Activated CD8-positive, alpha-beta memory T cell treated with anti-CD3 and anti-CD28 coated beads, Interleukin-2, amount 10 ng/mL, durations not matched to agents 7 days and 5 days (primary cell): Measurements from ENCODE around the gene SLC35A3. TPM values are rescaled to one million over a fixed set of nuclear protein-coding genes. Genes with fewer than 3 reads are reported as not detected.
A peak's percentile ranks its signal among the peaks of the same experiment; 100 is the strongest.
"Not testable (repeated sequence)": the region's sequence is repeated elsewhere in the genome, so short reads cannot be mapped to it uniquely, and the experiment has no call there.

Source experiments
- ATAC-seq: fragments of 150-1000 bp; cut with Tn5 transposase; one replicate; pipeline ENCODE4 v1.10.0; 2021; ENCODE audit warnings: moderate library complexity
- CTCF ChIA-PET: fragments of 350-600 bp; sonication (Branson Sonifier 250); formaldehyde crosslinking; loops from one replicate; lab custom pipeline; 2021; ENCODE audit warnings: antibody characterized with exemption; lab: Charles Lee
- DNase-seq: peaks from one replicate; pipeline ENCODE4 v3.0.0-alpha.2; 2020
- H3K27ac Mint-ChIP-seq: one replicate; pipeline ENCODE4 v1.8.0; 2021; ENCODE audit warnings: mild to moderate bottlenecking, mixed read lengths
- H3K27me3 Mint-ChIP-seq: one replicate; pipeline ENCODE4 v1.8.0; 2021; ENCODE audit warnings: mixed read lengths
- H3K36me3 Mint-ChIP-seq: one replicate; pipeline ENCODE4 v1.8.0; 2021; ENCODE audit warnings: mild to moderate bottlenecking, mixed read lengths
- H3K4me1 Mint-ChIP-seq: one replicate; pipeline ENCODE4 v1.8.0; 2021; ENCODE audit warnings: mixed read lengths
- H3K4me3 Mint-ChIP-seq: one replicate; pipeline ENCODE4 v1.8.0; 2021; ENCODE audit warnings: mild to moderate bottlenecking, moderate library complexity, mixed read lengths
- H3K9me3 Mint-ChIP-seq: one replicate; pipeline ENCODE4 v1.8.0; 2022; ENCODE audit warnings: low read depth, mixed read lengths
- total RNA-seq, 2 experiments: library from RNA; stranded (reverse); gene quantifications; one replicate each; pipeline ENCODE4 v1.2.3, GENCODE V29; 2021

SLC35A3 gene
- 10 to 100 TPM; 14.6 to 17.7 TPM for total RNA-seq

- Mint-ChIP-seq H3K9me3 (no peaks in the 10 kb centered on the region), H3K27me3 (no peaks in the 10 kb centered on the region), H3K4me3 (peak within 1 kb of the TSS; percentile 100), H3K27ac (peak within 1 kb of the TSS; percentile 98), H3K36me3 (peaks cover 2% of the 10 kb centered on the region), H3K4me1 (peaks cover 31% of the 10 kb centered on the region)
- ATAC-seq (peak; percentile 89), DNase-seq (peak; percentile 84)
- CTCF ChIA-PET, result interaction anchor here (0.7 to 1.4 kb wide), 3 partner anchors 55 to 203 kb away, joined by 3 read pairs; partner anchors contain the start of gene FRRS1
These were observed at the start of gene SLC35A3 for GRCh38 chr1:99969729-99970621. Gene SLC35A3, plus strand, starts transcription at chr1:99969996. Its CDS starts 23,559 bp downstream, at chr1:99993555.

GRCh38 chr1:99934801-99935200, 35.0 kb upstream of the SLC35A3 start:
- peaks cover 2% of the 10 kb centered on the region for H3K9me3 Mint-ChIP-seq
- no peak overlapping the region for H3K4me3 Mint-ChIP-seq
- CTCF ChIA-PET, result no interaction called here
- ATAC-seq (no peak), DNase-seq (no peak)
- H3K36me3 Mint-ChIP-seq, result no peaks in the 10 kb centered on the region
- no peaks in the 10 kb centered on the region for H3K4me1 Mint-ChIP-seq
- peaks cover 7% of the 10 kb centered on the region for H3K27me3 Mint-ChIP-seq
- no peak overlapping the region for H3K27ac Mint-ChIP-seq

- H3K4me1 Mint-ChIP-seq, result no peaks in the 10 kb centered on the region
- peaks cover 2% of the 10 kb centered on the region for H3K9me3 Mint-ChIP-seq
- H3K36me3 Mint-ChIP-seq, result no peaks in the 10 kb centered on the region
- CTCF ChIA-PET, result no interaction called here
- H3K27ac Mint-ChIP-seq, result no peak overlapping the region
- DNase-seq (no peak), ATAC-seq (no peak)
- peaks cover 4% of the 10 kb centered on the region for H3K27me3 Mint-ChIP-seq
- H3K4me3 Mint-ChIP-seq, result no peak overlapping the region
These were observed 34.3 kb upstream of the SLC35A3 start for GRCh38 chr1:99935534-99935933.

GRCh38 chr1:99936071-99936470, 33.7 kb upstream of the SLC35A3 start:
- DNase-seq (no peak), ATAC-seq (no peak)
- Mint-ChIP-seq H3K36me3 (no peaks in the 10 kb centered on the region), H3K27ac (no peak overlapping the region), H3K27me3 (peaks cover 4% of the 10 kb centered on the region), H3K4me1 (no peaks in the 10 kb centered on the region), H3K9me3 (peaks cover 2% of the 10 kb centered on the region), H3K4me3 (no peak overlapping the region)
- CTCF ChIA-PET, result no interaction called here

GRCh38 chr1:99942723-99943122, 27.1 kb upstream of the SLC35A3 start:
- H3K36me3 Mint-ChIP-seq, result no peaks in the 10 kb centered on the region
- H3K9me3 Mint-ChIP-seq, result no peaks in the 10 kb centered on the region
- H3K4me3 Mint-ChIP-seq, result no peak overlapping the region
- H3K27ac Mint-ChIP-seq, result no peak overlapping the region
- H3K4me1 Mint-ChIP-seq, result no peaks in the 10 kb centered on the region
- ATAC-seq (no peak), DNase-seq (no peak)
- peaks cover 6% of the 10 kb centered on the region for H3K27me3 Mint-ChIP-seq
- CTCF ChIA-PET, result no interaction called here

GRCh38 chr1:99943223-99943794, 26.5 kb upstream of the SLC35A3 start:
- no peaks in the 10 kb centered on the region for H3K4me1 Mint-ChIP-seq
- DNase-seq, result no peak
- H3K9me3 Mint-ChIP-seq, result no peaks in the 10 kb centered on the region
- no peaks in the 10 kb centered on the region for H3K36me3 Mint-ChIP-seq
- CTCF ChIA-PET, result no interaction called here
- no peak for ATAC-seq
- H3K4me3 Mint-ChIP-seq, result no peak overlapping the region
- H3K27me3 Mint-ChIP-seq, result peaks cover 6% of the 10 kb centered on the region
- no peak overlapping the region for H3K27ac Mint-ChIP-seq

- DNase-seq (no peak), ATAC-seq (no peak)
- Mint-ChIP-seq H3K4me1 (no peaks in the 10 kb centered on the region), H3K9me3 (no peaks in the 10 kb centered on the region), H3K27me3 (peaks cover 6% of the 10 kb centered on the region), H3K4me3 (no peak overlapping the region), H3K27ac (no peak overlapping the region), H3K36me3 (no peaks in the 10 kb centered on the region)
- CTCF ChIA-PET, result no interaction called here
These were observed 25.6 kb upstream of the SLC35A3 start for GRCh38 chr1:99944192-99944591.

- CTCF ChIA-PET, result no interaction called here
- no peak overlapping the region for H3K4me3 Mint-ChIP-seq
These were observed 24.6 kb upstream of the SLC35A3 start for GRCh38 chr1:99945174-99945573.

GRCh38 chr1:99950486-99950885, 19.3 kb upstream of the SLC35A3 start:
- H3K4me3 Mint-ChIP-seq, result no peak overlapping the region
- no peaks in the 10 kb centered on the region for H3K36me3 Mint-ChIP-seq
- ATAC-seq (no peak), DNase-seq (no peak)
- H3K4me1 Mint-ChIP-seq, result no peaks in the 10 kb centered on the region
- no peak overlapping the region for H3K27ac Mint-ChIP-seq
- CTCF ChIA-PET, result no interaction called here
- no peaks in the 10 kb centered on the region for H3K9me3 Mint-ChIP-seq
- H3K27me3 Mint-ChIP-seq, result no peaks in the 10 kb centered on the region

More at GRCh38 chr1:99945174-99945573, 24.6 kb upstream of the SLC35A3 start:
- no peaks in the 10 kb centered on the region for H3K4me1 Mint-ChIP-seq
- H3K27me3 Mint-ChIP-seq, result peaks cover 6% of the 10 kb centered on the region
- ATAC-seq (no peak), DNase-seq (no peak)
- no peaks in the 10 kb centered on the region for H3K36me3 Mint-ChIP-seq
- no peak overlapping the region for H3K27ac Mint-ChIP-seq
- H3K9me3 Mint-ChIP-seq, result no peaks in the 10 kb centered on the region

- no peak for DNase-seq
- Mint-ChIP-seq H3K4me3 (no peak overlapping the region), H3K27me3 (no peaks in the 10 kb centered on the region), H3K27ac (no peak overlapping the region), H3K4me1 (no peaks in the 10 kb centered on the region), H3K9me3 (no peaks in the 10 kb centered on the region), H3K36me3 (no peaks in the 10 kb centered on the region)
- CTCF ChIA-PET, result interaction anchor here (0.7 kb wide), 1 partner anchor 12 kb away, joined by 3 read pairs; no protein-coding TSS in a partner anchor
- no peak for ATAC-seq
These were observed 17.3 kb upstream of the SLC35A3 start for GRCh38 chr1:99952522-99952921.

- Mint-ChIP-seq H3K9me3 (no peaks in the 10 kb centered on the region), H3K27me3 (no peaks in the 10 kb centered on the region), H3K4me1 (no peaks in the 10 kb centered on the region), H3K27ac (no peak overlapping the region), H3K4me3 (no peak overlapping the region), H3K36me3 (no peaks in the 10 kb centered on the region)
- ATAC-seq (no peak), DNase-seq (no peak)
- CTCF ChIA-PET, result no interaction called here
These were observed 14.4 kb upstream of the SLC35A3 start for GRCh38 chr1:99955375-99955774.

- CTCF ChIA-PET, result no interaction called here
- Mint-ChIP-seq H3K4me3 (no peak overlapping the region), H3K4me1 (no peaks in the 10 kb centered on the region), H3K9me3 (no peaks in the 10 kb centered on the region), H3K36me3 (no peaks in the 10 kb centered on the region), H3K27ac (no peak overlapping the region), H3K27me3 (no peaks in the 10 kb centered on the region)
- no peak for ATAC-seq
- DNase-seq, result no peak
These were observed 13.0 kb upstream of the SLC35A3 start for GRCh38 chr1:99956755-99957154.

- no peak for ATAC-seq
- H3K36me3 Mint-ChIP-seq, result no peaks in the 10 kb centered on the region
- DNase-seq, result no peak
These were observed 12.0 kb upstream of the SLC35A3 start for GRCh38 chr1:99957818-99958217.

GRCh38 chr1:99959189-99959705, 10.5 kb upstream of the SLC35A3 start:
- ATAC-seq, H3K9me3 Mint-ChIP-seq, H3K27ac Mint-ChIP-seq, CTCF ChIA-PET, H3K4me3 Mint-ChIP-seq, H3K36me3 Mint-ChIP-seq, DNase-seq, H3K27me3 Mint-ChIP-seq, H3K4me1 Mint-ChIP-seq: not testable (repeated sequence)

More at GRCh38 chr1:99957818-99958217, 12.0 kb upstream of the SLC35A3 start:
- CTCF ChIA-PET, result no interaction called here
- Mint-ChIP-seq H3K9me3 (no peaks in the 10 kb centered on the region), H3K4me1 (no peaks in the 10 kb centered on the region), H3K27me3 (no peaks in the 10 kb centered on the region), H3K4me3 (no peak overlapping the region), H3K27ac (no peak overlapping the region)
